Measurements from ENCODE around the gene ZSCAN1. TPM values are rescaled to one million over a fixed set of nuclear protein-coding genes. Genes with fewer than 3 reads are reported as not detected.

ZSCAN1 gene
- total RNA-seq, 2 donors from 2014 or later: not detected

- Histone ChIP-seq H3K9me3 (peaks cover 0 to 2% of the 10 kb centered on the region in 2 donors), H3K4me3 (peak within 1 kb of the TSS; percentile 59 to 75), H3K27me3 (no peaks in the 10 kb centered on the region), H3K36me3 (peaks cover 4% of the 10 kb centered on the region), H3K4me1 (peaks cover 0 to 13% of the 10 kb centered on the region in 2 donors), H3K27ac (peak within 1 kb of the TSS; percentile 93 to 97)
- DNase-seq (ENCODE audit: low spot score): peak; percentile 87
- TF ChIP-seq, protein P1, sequence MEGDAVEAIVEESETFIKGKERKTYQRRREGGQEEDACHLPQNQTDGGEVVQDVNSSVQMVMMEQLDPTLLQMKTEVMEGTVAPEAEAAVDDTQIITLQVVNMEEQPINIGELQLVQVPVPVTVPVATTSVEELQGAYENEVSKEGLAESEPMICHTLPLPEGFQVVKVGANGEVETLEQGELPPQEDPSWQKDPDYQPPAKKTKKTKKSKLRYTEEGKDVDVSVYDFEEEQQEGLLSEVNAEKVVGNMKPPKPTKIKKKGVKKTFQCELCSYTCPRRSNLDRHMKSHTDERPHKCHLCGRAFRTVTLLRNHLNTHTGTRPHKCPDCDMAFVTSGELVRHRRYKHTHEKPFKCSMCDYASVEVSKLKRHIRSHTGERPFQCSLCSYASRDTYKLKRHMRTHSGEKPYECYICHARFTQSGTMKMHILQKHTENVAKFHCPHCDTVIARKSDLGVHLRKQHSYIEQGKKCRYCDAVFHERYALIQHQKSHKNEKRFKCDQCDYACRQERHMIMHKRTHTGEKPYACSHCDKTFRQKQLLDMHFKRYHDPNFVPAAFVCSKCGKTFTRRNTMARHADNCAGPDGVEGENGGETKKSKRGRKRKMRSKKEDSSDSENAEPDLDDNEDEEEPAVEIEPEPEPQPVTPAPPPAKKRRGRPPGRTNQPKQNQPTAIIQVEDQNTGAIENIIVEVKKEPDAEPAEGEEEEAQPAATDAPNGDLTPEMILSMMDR (IDR thresholded peaks at IDR 0.05): no peak
These were observed 25.3 kb downstream of the ZSCAN1 start, which contains the start of gene ZNF135 for GRCh38 chr19:58059003-58059670. Gene ZNF135 (plus strand): TSS chr19:58059282. CDS start chr19:58060003, 721 bp downstream.

GRCh38 chr19:58059671-58060078 is 25.9 kb downstream of the ZSCAN1 start:
- Histone ChIP-seq H3K27me3 (no peaks in the 10 kb centered on the region), H3K27ac (peak overlapping the region; percentile 93 to 97), H3K9me3 (peaks cover 0 to 7% of the 10 kb centered on the region in 2 donors), H3K4me1 (peaks cover 0 to 13% of the 10 kb centered on the region in 2 donors), H3K36me3 (peaks cover 8% of the 10 kb centered on the region), H3K4me3 (peak overlapping the region; percentile 59 to 75)
- DNase-seq (ENCODE audit: low spot score): no peak
- TF ChIP-seq, protein P1 (IDR thresholded peaks at IDR 0.05): no peak

- H3K27me3 ChIP-seq: no peaks in the 10 kb centered on the region
- peaks cover 0 to 11% of the 10 kb centered on the region in 2 donors for H3K9me3 ChIP-seq
- H3K4me1 ChIP-seq: peaks cover 0 to 13% of the 10 kb centered on the region in 2 donors
- no peak for DNase-seq (ENCODE audit: low spot score)
- peak overlapping the region in 1 of 2 donors; percentile 97 for H3K27ac ChIP-seq
- peaks cover 12% of the 10 kb centered on the region for H3K36me3 ChIP-seq
- TF ChIP-seq, protein P1 (IDR thresholded peaks at IDR 0.05): no peak
- H3K4me3 ChIP-seq: peak overlapping the region; percentile 59 to 75
These were observed 26.4 kb downstream of the ZSCAN1 start for GRCh38 chr19:58060231-58060630.

DNA sequence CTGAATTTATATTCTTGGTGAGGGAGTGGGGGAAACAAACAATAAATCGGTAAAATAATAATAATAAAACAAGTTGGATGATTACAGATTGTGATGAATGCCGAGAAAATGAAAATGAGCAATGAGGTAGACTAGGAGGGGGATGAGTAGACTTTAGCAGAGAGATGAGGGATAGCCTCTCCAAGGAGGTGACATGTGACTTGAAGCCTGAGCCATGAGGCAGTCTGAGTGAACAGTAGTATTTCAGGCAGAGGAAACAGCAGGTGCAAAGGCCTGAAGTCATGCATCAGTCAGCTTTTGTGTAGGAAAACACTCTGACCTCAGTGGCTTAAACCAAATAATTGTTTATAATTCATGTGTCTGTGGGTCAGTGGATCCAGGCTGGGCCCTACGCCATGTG is 29.9 kb downstream of the ZSCAN1 start:
- TF ChIP-seq, protein P1 (IDR thresholded peaks at IDR 0.05): no peak
- peaks cover 31 to 46% of the 10 kb centered on the region in 2 donors for H3K9me3 ChIP-seq
- no peaks in the 10 kb centered on the region for H3K27me3 ChIP-seq

GRCh38 chr19:58067240-58067912 is 33.6 kb downstream of the ZSCAN1 start:
- no peak for DNase-seq (ENCODE audit: low spot score)
- Histone ChIP-seq H3K36me3 (peaks cover 36% of the 10 kb centered on the region), H3K4me3 (no peak overlapping the region), H3K27ac (no peak overlapping the region), H3K27me3 (no peaks in the 10 kb centered on the region), H3K4me1 (no peaks in the 10 kb centered on the region), H3K9me3 (peaks cover 31 to 83% of the 10 kb centered on the region in 2 donors)
- TF ChIP-seq, protein P1 (IDR thresholded peaks at IDR 0.05): no peak

More for the DNA sequence above, 29.9 kb downstream of the ZSCAN1 start:
- peaks cover 0 to 10% of the 10 kb centered on the region in 2 donors for H3K4me1 ChIP-seq
- DNase-seq (ENCODE audit: low spot score): no peak
- no peak overlapping the region for H3K27ac ChIP-seq
- H3K4me3 ChIP-seq: no peak overlapping the region
- peaks cover 36% of the 10 kb centered on the region for H3K36me3 ChIP-seq

All from right atrium auricular region (tissue), 2 donors.